Body of pancreas (tissue), 4 donors: ENCODE results near the gene TRAPPC6A.

Experiments used
- POLR2A ChIP-seq, 3 donors: fragments of 450-650 bp; IDR thresholded peaks; one replicate each; pipeline ENCODE4 v1.6.1; 2016; ENCODE audit warnings: antibody characterized with exemption in 3 of 3, mild to moderate bottlenecking in 2 of 3
- TF ChIP-seq, protein P1 (sequence below), 7 experiments: fragments of 450-650 bp in 4 of 7; fragments of 200-600 bp in 3 of 7; sonication (generic) in 3 of 7; IDR thresholded peaks; one replicate each; pipeline ENCODE4 v1.5.1; 2016 to 2019; ENCODE audit warnings: antibody characterized with exemption in 7 of 7

GRCh38 chr19:45159210-45159970, 18.6 kb downstream of the TRAPPC6A start:
- TF ChIP-seq, protein P1, sequence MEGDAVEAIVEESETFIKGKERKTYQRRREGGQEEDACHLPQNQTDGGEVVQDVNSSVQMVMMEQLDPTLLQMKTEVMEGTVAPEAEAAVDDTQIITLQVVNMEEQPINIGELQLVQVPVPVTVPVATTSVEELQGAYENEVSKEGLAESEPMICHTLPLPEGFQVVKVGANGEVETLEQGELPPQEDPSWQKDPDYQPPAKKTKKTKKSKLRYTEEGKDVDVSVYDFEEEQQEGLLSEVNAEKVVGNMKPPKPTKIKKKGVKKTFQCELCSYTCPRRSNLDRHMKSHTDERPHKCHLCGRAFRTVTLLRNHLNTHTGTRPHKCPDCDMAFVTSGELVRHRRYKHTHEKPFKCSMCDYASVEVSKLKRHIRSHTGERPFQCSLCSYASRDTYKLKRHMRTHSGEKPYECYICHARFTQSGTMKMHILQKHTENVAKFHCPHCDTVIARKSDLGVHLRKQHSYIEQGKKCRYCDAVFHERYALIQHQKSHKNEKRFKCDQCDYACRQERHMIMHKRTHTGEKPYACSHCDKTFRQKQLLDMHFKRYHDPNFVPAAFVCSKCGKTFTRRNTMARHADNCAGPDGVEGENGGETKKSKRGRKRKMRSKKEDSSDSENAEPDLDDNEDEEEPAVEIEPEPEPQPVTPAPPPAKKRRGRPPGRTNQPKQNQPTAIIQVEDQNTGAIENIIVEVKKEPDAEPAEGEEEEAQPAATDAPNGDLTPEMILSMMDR (IDR thresholded peaks at IDR 0.05), result no peak
- TF ChIP-seq POLR2A (IDR thresholded peaks at IDR 0.05), result no peak
